Calu3 (cell line): ENCODE measurements around the gene KCNH1. TPM values are rescaled to one million over a fixed set of nuclear protein-coding genes. Genes with fewer than 3 reads are reported as not detected.

Experiments used
- BruUV-seq: library from RNA; stranded (reverse); fragments of 400-500 nt; replicated peaks from 2 replicates; lab custom pipeline; 2021; lab: Mats Ljungman, UMichigan
- CTCF ChIA-PET: fragments of 300-600 bp; sonication (Branson Sonifier 250); formaldehyde crosslinking; loops from one replicate; lab custom pipeline; 2022; ENCODE audit warnings: antibody characterized with exemption; lab: Charles Lee
- DNase-seq: peaks from one replicate; pipeline ENCODE4 v3.0.0; 2022
- H3K27ac Mint-ChIP-seq: one replicate; pipeline ENCODE4 v1.8.0; 2022; ENCODE audit warnings: mixed read lengths; ENCODE audit not compliant: unreplicated experiment
- H3K27me3 Mint-ChIP-seq: one replicate; pipeline ENCODE4 v1.8.0; 2022; ENCODE audit warnings: mixed read lengths; ENCODE audit not compliant: unreplicated experiment
- H3K36me3 Mint-ChIP-seq: one replicate; pipeline ENCODE4 v1.8.0; 2022; ENCODE audit warnings: mild to moderate bottlenecking, moderate library complexity, mixed read lengths; ENCODE audit not compliant: insufficient read depth, unreplicated experiment
- H3K4me1 Mint-ChIP-seq: one replicate; pipeline ENCODE4 v1.8.0; 2022; ENCODE audit warnings: mild to moderate bottlenecking, low read depth, mixed read lengths; ENCODE audit not compliant: unreplicated experiment
- H3K4me3 Mint-ChIP-seq: one replicate; pipeline ENCODE4 v1.8.0; 2022; ENCODE audit warnings: mild to moderate bottlenecking, low read depth, moderate library complexity, mixed read lengths; ENCODE audit not compliant: unreplicated experiment
- H3K9me3 Mint-ChIP-seq: one replicate; pipeline ENCODE4 v1.8.0; 2022; ENCODE audit warnings: low read depth, mixed read lengths; ENCODE audit not compliant: unreplicated experiment
- intact Hi-C: fragments of 100-400 bp; cut with micrococcal nuclease; formaldehyde crosslinking; loops from one replicate; pipeline ENCODE4 v1.10.0; 2022; ENCODE audit not compliant: unreplicated experiment
- total RNA-seq: library from RNA; stranded (reverse); gene quantifications from 2 replicates; pipeline ENCODE4 v1.2.3, GENCODE V29; 2022
- TF ChIP-seq, protein P1 (sequence below): fragments of 200-600 bp; IDR thresholded peaks from one replicate; pipeline ENCODE4 v1.8.0; 2022; ENCODE audit warnings: antibody characterized with exemption; ENCODE audit not compliant: unreplicated experiment

KCNH1 gene
- total RNA-seq, 1 experiment from 2014 or later: not detected

- Mint-ChIP-seq H3K9me3 (peaks cover 6% of the 10 kb centered on the region), H3K36me3 (no peaks in the 10 kb centered on the region), H3K27ac (peak overlapping the region; percentile 58), H3K4me3 (no peak overlapping the region), H3K27me3 (no peaks in the 10 kb centered on the region), H3K4me1 (peaks cover 12% of the 10 kb centered on the region)
- TF ChIP-seq, protein P1, sequence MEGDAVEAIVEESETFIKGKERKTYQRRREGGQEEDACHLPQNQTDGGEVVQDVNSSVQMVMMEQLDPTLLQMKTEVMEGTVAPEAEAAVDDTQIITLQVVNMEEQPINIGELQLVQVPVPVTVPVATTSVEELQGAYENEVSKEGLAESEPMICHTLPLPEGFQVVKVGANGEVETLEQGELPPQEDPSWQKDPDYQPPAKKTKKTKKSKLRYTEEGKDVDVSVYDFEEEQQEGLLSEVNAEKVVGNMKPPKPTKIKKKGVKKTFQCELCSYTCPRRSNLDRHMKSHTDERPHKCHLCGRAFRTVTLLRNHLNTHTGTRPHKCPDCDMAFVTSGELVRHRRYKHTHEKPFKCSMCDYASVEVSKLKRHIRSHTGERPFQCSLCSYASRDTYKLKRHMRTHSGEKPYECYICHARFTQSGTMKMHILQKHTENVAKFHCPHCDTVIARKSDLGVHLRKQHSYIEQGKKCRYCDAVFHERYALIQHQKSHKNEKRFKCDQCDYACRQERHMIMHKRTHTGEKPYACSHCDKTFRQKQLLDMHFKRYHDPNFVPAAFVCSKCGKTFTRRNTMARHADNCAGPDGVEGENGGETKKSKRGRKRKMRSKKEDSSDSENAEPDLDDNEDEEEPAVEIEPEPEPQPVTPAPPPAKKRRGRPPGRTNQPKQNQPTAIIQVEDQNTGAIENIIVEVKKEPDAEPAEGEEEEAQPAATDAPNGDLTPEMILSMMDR: no peak
- DNase-seq: no peak
- CTCF ChIA-PET: interaction anchor here (0.6 kb wide), 1 partner anchor 76 kb away, joined by 3 read pairs; no protein-coding TSS in a partner anchor
- intact Hi-C loops: no loop called here
- no TSS peak for BruUV-seq
Measured at GRCh38 chr1:211035821-211036380, 98.0 kb downstream of the KCNH1 start.

DNA sequence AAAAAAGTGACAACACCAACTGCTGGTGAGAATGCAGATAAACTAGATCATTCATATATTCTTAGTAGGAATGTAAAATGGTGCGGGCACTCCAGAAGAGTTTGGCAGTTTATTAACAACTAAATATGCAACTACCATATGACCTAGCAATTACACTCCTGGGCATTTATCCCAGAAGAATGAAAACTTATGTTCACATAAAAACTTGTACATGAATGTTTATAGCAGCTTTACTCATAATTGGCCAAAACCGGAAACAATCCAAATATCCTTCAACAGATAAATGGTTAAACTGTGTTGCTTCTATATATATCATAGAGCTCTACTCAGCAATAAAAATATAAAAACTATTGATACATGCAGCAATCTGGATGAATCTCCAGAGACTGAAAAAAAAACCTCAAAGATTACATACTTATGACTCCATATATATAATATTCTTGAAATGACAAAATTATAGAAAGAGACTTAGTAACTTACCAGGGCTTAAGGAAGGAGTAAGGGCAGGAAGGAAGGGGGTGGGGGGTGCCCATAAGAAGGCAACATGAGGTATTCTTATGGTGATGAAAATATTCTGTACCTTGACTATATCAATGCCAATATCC, 99.9 kb downstream of the KCNH1 start:
- no peaks in the 10 kb centered on the region for H3K36me3 Mint-ChIP-seq
- peaks cover 6% of the 10 kb centered on the region for H3K9me3 Mint-ChIP-seq
- TF ChIP-seq, protein P1: no peak
- intact Hi-C loops: no loop called here
- no peak overlapping the region for H3K4me3 Mint-ChIP-seq
- no TSS peak for BruUV-seq
- CTCF ChIA-PET: no interaction called here
- H3K27ac Mint-ChIP-seq: no peak overlapping the region
- H3K27me3 Mint-ChIP-seq: no peaks in the 10 kb centered on the region
- DNase-seq: no peak
- peaks cover 12% of the 10 kb centered on the region for H3K4me1 Mint-ChIP-seq

DNA sequence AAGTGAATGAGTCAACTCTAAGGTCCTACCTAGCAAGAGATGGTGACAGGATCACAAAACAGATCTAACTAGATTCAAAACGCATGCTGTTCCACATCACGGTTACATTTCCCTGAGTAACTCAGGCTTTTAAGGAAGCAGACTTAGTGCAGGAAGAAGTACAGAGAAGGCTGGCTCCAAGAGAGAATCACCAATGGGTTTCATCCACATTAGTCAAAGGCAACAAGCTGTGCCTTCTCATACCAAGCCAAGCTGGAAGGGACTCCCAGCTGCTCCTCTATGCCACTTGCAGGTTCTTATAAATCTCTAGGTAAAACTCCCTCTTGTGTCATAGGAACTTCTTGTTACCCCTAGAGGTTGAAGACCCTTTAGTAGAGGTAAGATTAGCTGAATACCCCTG, 109.0 kb downstream of the KCNH1 start:
- intact Hi-C loops: no loop called here
- BruUV-seq: no TSS peak
- Mint-ChIP-seq H3K36me3 (no peaks in the 10 kb centered on the region), H3K9me3 (no peaks in the 10 kb centered on the region), H3K4me1 (no peaks in the 10 kb centered on the region), H3K27me3 (no peaks in the 10 kb centered on the region), H3K27ac (no peak overlapping the region), H3K4me3 (no peak overlapping the region)
- DNase-seq: no peak
- TF ChIP-seq, protein P1: no peak
- CTCF ChIA-PET: no interaction called here

GRCh38 chr1:211019266-211019665, 114.7 kb downstream of the KCNH1 start:
- no peaks in the 10 kb centered on the region for H3K27me3 Mint-ChIP-seq
- H3K27ac Mint-ChIP-seq: no peak overlapping the region
- no peak overlapping the region for H3K4me3 Mint-ChIP-seq
- CTCF ChIA-PET: no interaction called here
- TF ChIP-seq, protein P1: no peak
- BruUV-seq: no TSS peak
- intact Hi-C loops: no loop called here
- no peaks in the 10 kb centered on the region for H3K4me1 Mint-ChIP-seq
- H3K9me3 Mint-ChIP-seq: no peaks in the 10 kb centered on the region
- DNase-seq: no peak
- no peaks in the 10 kb centered on the region for H3K36me3 Mint-ChIP-seq
